Endodermal cell (in vitro differentiated cells): Measurements from ENCODE around the gene SCUBE2. TPM values are rescaled to one million over a fixed set of nuclear protein-coding genes. Genes with fewer than 3 reads are reported as not detected.

Source experiments
- DNase-seq: peaks from one replicate; pipeline ENCODE4 v3.0.0-alpha.2; 2017
- H3K27ac ChIP-seq: 2 replicates; pipeline ENCODE4 v1.5.1; 2013; ENCODE audit warnings: mild to moderate bottlenecking, low read depth, low read length, moderate library complexity
- H3K27me3 ChIP-seq: 2 replicates; pipeline ENCODE4 v1.6.1; 2013; ENCODE audit warnings: mild to moderate bottlenecking, low read length, moderate library complexity; ENCODE audit not compliant: insufficient read depth, control insufficient read depth, poor library complexity, severe bottlenecking
- H3K36me3 ChIP-seq: 2 replicates; pipeline ENCODE4 v1.7.0; 2013; ENCODE audit warnings: mild to moderate bottlenecking, low read length, moderate library complexity; ENCODE audit not compliant: control insufficient read depth, insufficient read depth
- H3K4me1 ChIP-seq: one replicate; pipeline ENCODE4 v1.7.0; 2013; ENCODE audit warnings: low read length; ENCODE audit not compliant: control insufficient read depth, insufficient read depth
- H3K4me3 ChIP-seq: 2 replicates; pipeline ENCODE4 v1.5.1; 2013; ENCODE audit warnings: mild to moderate bottlenecking, low read length, moderate library complexity
- H3K9ac ChIP-seq: 2 replicates; pipeline ENCODE4 v1.6.1; 2013; ENCODE audit warnings: mild to moderate bottlenecking, low read length, moderate library complexity; ENCODE audit not compliant: poor library complexity, severe bottlenecking; ENCODE audit errors: extremely low read depth
- H3K9me3 ChIP-seq: 2 replicates; pipeline ENCODE4 v1.6.1; 2013; ENCODE audit warnings: mild to moderate bottlenecking, low read length, moderate library complexity; ENCODE audit not compliant: control insufficient read depth
- H3K27ac Mint-ChIP-seq: 2 replicates; pipeline ENCODE4 v1.8.0; 2020; ENCODE audit warnings: mixed read lengths
- H3K27me3 Mint-ChIP-seq: 2 replicates; pipeline ENCODE4 v1.8.0; 2021; ENCODE audit warnings: mild to moderate bottlenecking, mixed read lengths; ENCODE audit not compliant: insufficient read depth
- H3K36me3 Mint-ChIP-seq: 2 replicates; pipeline ENCODE4 v1.8.0; 2020; ENCODE audit warnings: low read depth, mixed read lengths
- H3K4me1 Mint-ChIP-seq: 2 replicates; pipeline ENCODE4 v1.8.0; 2020; ENCODE audit warnings: mixed read lengths
- H3K4me3 Mint-ChIP-seq: 2 replicates; pipeline ENCODE4 v1.8.0; 2020; ENCODE audit warnings: mild to moderate bottlenecking, moderate library complexity, mixed read lengths
- H3K9me3 Mint-ChIP-seq: 2 replicates; pipeline ENCODE4 v1.8.0; 2020; ENCODE audit warnings: mild to moderate bottlenecking, mixed read lengths
- WGBS, 2 experiments: methylation state at CpG; one replicate each; pipeline versions ENCODE4 v1.1.5 to v1.1.7; 2013; ENCODE audit warnings: missing lambda C conversion rate in 2 of 2, mixed read lengths in 1 of 2; ENCODE audit not compliant: insufficient coverage in 1 of 2, insufficient read length in 1 of 2; 5-methylcytosine and 5-hydroxymethylcytosine counted together
- total RNA-seq, 2 donors: library from RNA; stranded (reverse); fragmentation: NEBNext Ultra II Directional in 1 of 2; extraction: Animal tissue kit (Norgen Biotek cat#: 25700) in 1 of 2; gene quantifications; 2 replicates in 1 of 2; 3 replicates in 1 of 2; pipeline ENCODE4 v1.2.1, GENCODE V29; 2021
- TF ChIP-seq, protein P1 (sequence below): fragments of 200-600 bp; sonication (generic); conservative IDR thresholded peaks from 2 replicates; pipeline ENCODE4 v1.5.0; 2021; ENCODE audit warnings: antibody characterized with exemption, mild to moderate bottlenecking

Gene SCUBE2
- total RNA-seq, 2 donors from 2014 or later: 1.5 to 2.0 TPM

DNA sequence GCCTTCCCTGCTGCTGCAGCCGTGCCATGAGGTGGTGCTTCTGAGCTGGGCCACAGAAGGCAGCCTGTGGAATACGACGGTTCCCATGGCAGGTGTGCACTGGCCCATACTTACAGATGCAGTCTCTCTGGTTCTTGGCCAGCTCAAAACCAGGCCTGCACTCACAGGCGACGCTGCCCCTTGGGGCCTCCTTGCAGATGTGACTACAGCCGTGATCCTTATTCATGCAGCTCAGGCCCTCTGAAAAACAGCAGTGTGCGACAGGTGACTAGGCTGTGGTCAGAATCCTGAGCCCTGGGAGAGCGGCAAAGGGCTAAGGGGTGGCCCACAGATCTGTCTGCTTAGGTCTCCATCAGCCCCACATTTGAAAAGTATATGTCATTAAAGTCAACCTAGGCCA, 22.1 kb downstream of the SCUBE2 start:
- 87 to 96% methylated on average over 7 to 8 of the region's 8 CpGs for WGBS, 2 experiments
- Histone ChIP-seq H3K9ac (no peak overlapping the region), H3K9me3 (no peaks in the 10 kb centered on the region), H3K27ac (no peak overlapping the region), H3K27me3 (peaks cover 5% of the 10 kb centered on the region), H3K4me1 (peaks cover 3% of the 10 kb centered on the region), H3K4me3 (no peak overlapping the region), H3K36me3 (no peaks in the 10 kb centered on the region)
- H3K9me3 Mint-ChIP-seq: no peaks in the 10 kb centered on the region
- TF ChIP-seq, protein P1, sequence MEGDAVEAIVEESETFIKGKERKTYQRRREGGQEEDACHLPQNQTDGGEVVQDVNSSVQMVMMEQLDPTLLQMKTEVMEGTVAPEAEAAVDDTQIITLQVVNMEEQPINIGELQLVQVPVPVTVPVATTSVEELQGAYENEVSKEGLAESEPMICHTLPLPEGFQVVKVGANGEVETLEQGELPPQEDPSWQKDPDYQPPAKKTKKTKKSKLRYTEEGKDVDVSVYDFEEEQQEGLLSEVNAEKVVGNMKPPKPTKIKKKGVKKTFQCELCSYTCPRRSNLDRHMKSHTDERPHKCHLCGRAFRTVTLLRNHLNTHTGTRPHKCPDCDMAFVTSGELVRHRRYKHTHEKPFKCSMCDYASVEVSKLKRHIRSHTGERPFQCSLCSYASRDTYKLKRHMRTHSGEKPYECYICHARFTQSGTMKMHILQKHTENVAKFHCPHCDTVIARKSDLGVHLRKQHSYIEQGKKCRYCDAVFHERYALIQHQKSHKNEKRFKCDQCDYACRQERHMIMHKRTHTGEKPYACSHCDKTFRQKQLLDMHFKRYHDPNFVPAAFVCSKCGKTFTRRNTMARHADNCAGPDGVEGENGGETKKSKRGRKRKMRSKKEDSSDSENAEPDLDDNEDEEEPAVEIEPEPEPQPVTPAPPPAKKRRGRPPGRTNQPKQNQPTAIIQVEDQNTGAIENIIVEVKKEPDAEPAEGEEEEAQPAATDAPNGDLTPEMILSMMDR: no peak
- H3K36me3 Mint-ChIP-seq: no peaks in the 10 kb centered on the region
- H3K4me3 Mint-ChIP-seq: no peak overlapping the region
- H3K4me1 Mint-ChIP-seq: peaks cover 7% of the 10 kb centered on the region
- no peak for DNase-seq
- H3K27ac Mint-ChIP-seq: no peak overlapping the region
- peaks cover 6% of the 10 kb centered on the region for H3K27me3 Mint-ChIP-seq

DNA sequence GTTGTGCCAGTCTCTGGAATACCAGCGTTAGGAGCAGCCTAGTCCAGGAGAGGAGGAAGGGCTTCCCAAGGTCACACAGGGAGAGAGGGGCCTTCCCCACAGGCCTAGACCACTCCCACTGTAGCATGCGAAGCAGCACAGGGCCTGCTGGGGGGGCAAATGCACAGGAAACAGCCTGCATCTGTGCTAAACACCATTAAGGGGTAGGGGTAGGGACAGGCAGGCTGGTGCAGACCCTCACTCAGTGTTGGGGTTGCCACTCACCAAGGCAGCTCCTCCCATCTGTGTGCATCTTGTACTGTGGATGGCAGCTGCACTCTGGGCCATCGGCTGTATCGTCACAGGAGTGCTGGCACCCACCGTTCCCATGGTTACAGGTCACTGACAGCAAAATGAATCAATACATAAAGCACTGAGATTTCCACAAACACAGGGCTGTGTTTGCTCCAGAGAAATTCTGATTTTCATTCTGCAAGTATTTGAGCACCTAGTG, 24.9 kb downstream of the SCUBE2 start:
- no peak for DNase-seq
- peak overlapping the region; percentile 7 for H3K27ac ChIP-seq
- no peak overlapping the region for H3K4me3 Mint-ChIP-seq

DNA sequence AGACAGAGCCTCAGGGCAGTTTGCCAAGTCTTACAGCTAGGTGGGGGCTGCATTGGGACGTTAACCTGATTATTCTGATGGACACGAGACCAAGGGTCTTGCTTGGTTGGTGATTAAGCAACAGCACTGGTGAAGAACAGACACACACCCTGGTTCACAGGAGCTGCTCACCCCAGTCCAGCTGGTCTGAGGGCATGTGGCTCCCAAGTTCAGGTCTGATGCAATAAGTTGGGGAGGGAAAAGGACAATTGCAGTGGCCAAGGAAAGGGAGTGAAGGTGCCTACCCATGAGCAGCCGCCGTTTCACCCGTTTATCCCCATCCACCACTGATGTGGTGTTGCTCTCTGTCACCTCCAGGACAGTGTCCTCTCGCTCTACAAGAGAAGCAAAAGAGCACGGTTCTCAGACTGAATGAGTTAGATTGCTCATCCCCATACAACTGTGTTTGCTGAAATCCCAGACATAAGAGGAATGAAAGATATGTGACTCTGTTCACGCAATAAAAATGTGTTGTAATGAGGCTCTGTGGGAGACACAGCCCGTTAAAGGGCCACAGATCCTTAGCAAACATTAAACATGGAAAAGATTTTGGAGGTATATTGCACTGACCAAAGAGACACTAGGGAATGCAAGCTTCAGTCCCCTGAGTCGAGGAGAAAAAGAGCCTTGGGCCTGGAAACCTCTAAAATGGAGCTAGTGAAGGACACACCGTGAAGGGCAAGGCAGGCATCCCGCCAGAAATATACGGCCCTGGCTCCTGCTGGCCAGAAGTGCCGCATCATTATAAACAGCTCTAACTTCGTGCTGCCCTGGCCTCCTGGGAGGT, 25.6 kb downstream of the SCUBE2 start:
- no peak overlapping the region for H3K27ac Mint-ChIP-seq

More for the DNA sequence above, 24.9 kb downstream of the SCUBE2 start:
- Histone ChIP-seq H3K9ac (no peak overlapping the region), H3K36me3 (no peaks in the 10 kb centered on the region), H3K27me3 (peaks cover 5% of the 10 kb centered on the region), H3K9me3 (no peaks in the 10 kb centered on the region), H3K4me1 (no peaks in the 10 kb centered on the region), H3K4me3 (no peak overlapping the region)
- Mint-ChIP-seq H3K27ac (no peak overlapping the region), H3K4me1 (peaks cover 4% of the 10 kb centered on the region), H3K9me3 (no peaks in the 10 kb centered on the region), H3K27me3 (peaks cover 2% of the 10 kb centered on the region), H3K36me3 (no peaks in the 10 kb centered on the region)
- WGBS, 2 experiments: 87 to 90% methylated on average over 4 to 5 of the region's 5 CpGs
- TF ChIP-seq, protein P1: no peak

More for the DNA sequence above, 25.6 kb downstream of the SCUBE2 start:
- H3K27me3 ChIP-seq: peaks cover 5% of the 10 kb centered on the region
- H3K4me1 ChIP-seq: no peaks in the 10 kb centered on the region
- Mint-ChIP-seq H3K27me3 (peaks cover 2% of the 10 kb centered on the region), H3K9me3 (no peaks in the 10 kb centered on the region), H3K36me3 (no peaks in the 10 kb centered on the region), H3K4me1 (no peaks in the 10 kb centered on the region), H3K4me3 (no peak overlapping the region)
- no peak for DNase-seq
- no peak overlapping the region for H3K27ac ChIP-seq
- 88 to 95% methylated on average over 10 to 15 of the region's 15 CpGs for WGBS, 2 experiments
- TF ChIP-seq, protein P1: no peak
- no peaks in the 10 kb centered on the region for H3K9me3 ChIP-seq
- H3K4me3 ChIP-seq: no peak overlapping the region
- H3K9ac ChIP-seq: no peak overlapping the region
- no peaks in the 10 kb centered on the region for H3K36me3 ChIP-seq
